NK-92 treated with Interleukin-12 subunit alpha and Interleukin-12 subunit beta, amount 100 ng/mL, for 24 hours (cell line): Measurements from ENCODE around the gene RARS1.

Experiments
- DNase-seq: peaks from one replicate; lab custom pipeline; 2025; lab: John Stamatoyannopoulos, UW

The RARS1 gene

GRCh38 chr5:168562279-168562678 is 76.0 kb downstream of the RARS1 start:
- no peak for DNase-seq

GRCh38 chr5:168563959-168564358 is 77.7 kb downstream of the RARS1 start:
- DNase-seq, result no peak

DNA sequence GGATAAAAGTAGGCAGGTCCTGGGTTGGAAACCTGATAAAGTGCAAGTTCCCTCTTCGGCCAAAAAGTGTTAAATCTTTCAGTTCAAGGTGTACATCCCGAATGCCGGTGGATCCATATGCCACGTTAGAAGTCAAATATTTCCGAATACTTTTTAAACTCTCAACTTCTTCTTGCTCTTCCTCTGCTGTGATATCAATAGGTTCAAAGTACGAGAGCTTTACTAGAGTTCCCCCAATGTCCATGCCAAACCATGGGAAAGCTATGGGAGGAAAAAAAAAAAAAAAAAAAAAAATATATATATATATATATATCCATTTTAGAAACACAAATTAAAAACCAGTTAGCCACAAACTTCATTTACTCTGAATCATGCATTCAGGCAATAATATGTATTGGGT is 82.5 kb downstream of the RARS1 start:
- no peak for DNase-seq
